Panc1 (cell line): ENCODE data around the gene IL7R. TPM values are rescaled to one million over a fixed set of nuclear protein-coding genes. Genes with fewer than 3 reads are reported as not detected.

Experiments
- ATAC-seq: fragments of 200-7000 bp; cut with Tn5 transposase; 2 replicates; pipeline ENCODE4 v1.9.1; 2020; ENCODE audit warnings: mild to moderate bottlenecking, moderate library complexity
- BruUV-seq: library from RNA; stranded (reverse); fragments of 400-500 nt; replicated peaks from 2 replicates; lab custom pipeline; 2021; lab: Mats Ljungman, UMichigan
- CTCF ChIA-PET: fragments of 300-600 bp; sonication (Branson Sonifier 250); formaldehyde crosslinking; loops from one replicate; lab custom pipeline; 2022; ENCODE audit warnings: antibody characterized with exemption; lab: Charles Lee
- POLR2A ChIA-PET: fragments of 300-600 bp; sonication (Branson Sonifier 250); formaldehyde crosslinking; loops from one replicate; lab custom pipeline; 2022; ENCODE audit warnings: antibody characterized with exemption; lab: Charles Lee
- DNase-seq: peaks from one replicate; pipeline ENCODE4 v3.0.0-alpha.2; 2010; ENCODE audit warnings: low read depth, low spot score
- H3K27ac ChIP-seq: 2 replicates; pipeline ENCODE4 v1.5.1; 2011; ENCODE audit warnings: mild to moderate bottlenecking, low read length, inconsistent platforms
- H3K27me3 ChIP-seq: fragments of 200-500 bp; sonication (Bioruptor generic); 2 replicates; pipeline ENCODE4 v1.6.0; 2014; ENCODE audit warnings: low read length, inconsistent platforms; ENCODE audit not compliant: control insufficient read depth, insufficient read depth
- H3K36me3 ChIP-seq: fragments of 200-500 bp; sonication (Bioruptor generic); 2 replicates; pipeline ENCODE4 v1.5.1; 2014; ENCODE audit warnings: inconsistent platforms, mild to moderate bottlenecking, low read length, moderate library complexity; ENCODE audit not compliant: control insufficient read depth, insufficient read depth
- H3K4me1 ChIP-seq: 2 replicates; pipeline ENCODE4 v1.5.1; 2011; ENCODE audit warnings: inconsistent platforms, mild to moderate bottlenecking, low read length, moderate library complexity; ENCODE audit not compliant: control insufficient read depth, insufficient read depth
- H3K4me3 ChIP-seq, 2 experiments: 2 replicates each; pipeline ENCODE4 v1.5.1; 2011 to 2012; ENCODE audit warnings: low read depth in 2 of 2, low read length in 2 of 2, mild to moderate bottlenecking in 2 of 2, inconsistent platforms in 1 of 2, moderate library complexity in 1 of 2
- H3K9me3 ChIP-seq: fragments of 200-500 bp; sonication (Bioruptor generic); 2 replicates; pipeline ENCODE4 v1.5.1; 2014; ENCODE audit warnings: low read depth, mild to moderate bottlenecking, inconsistent platforms, low read length, moderate library complexity; ENCODE audit not compliant: control insufficient read depth, insufficient read depth
- POLR2AphosphoS5 ChIP-seq: IDR thresholded peaks from 2 replicates; pipeline ENCODE4 v1.6.1; 2012; ENCODE audit warnings: mild to moderate bottlenecking, low read depth, low read length, moderate library complexity
- SIN3A ChIP-seq: IDR thresholded peaks from 2 replicates; pipeline ENCODE4 v1.6.1; 2012; ENCODE audit warnings: low read depth, mild to moderate bottlenecking, low read length, moderate library complexity, borderline replicate concordance; ENCODE audit not compliant: insufficient read depth
- TCF7L2 ChIP-seq: IDR thresholded peaks from 2 replicates; pipeline ENCODE4 v1.6.1; 2011; ENCODE audit warnings: mild to moderate bottlenecking, low read depth, low read length, inconsistent platforms
- in situ Hi-C: cut with HindIII; loops from 2 replicates; pipeline ENCODE4 v1.10.0; 2016; ENCODE audit warnings: low sequenced_read_pairs, low pct_unique_long_range_greater_than_20kb
- intact Hi-C: fragments of 100-400 bp; cut with micrococcal nuclease; formaldehyde crosslinking; loops from one replicate; pipeline ENCODE4 v1.10.0; 2022; ENCODE audit not compliant: unreplicated experiment
- total RNA-seq: library from RNA; stranded (reverse); gene quantifications from one replicate; pipeline ENCODE4 v1.2.1, GENCODE V29; 2021; ENCODE audit not compliant: unreplicated experiment
- TF ChIP-seq, protein P1 (sequence below): fragments of 450-650 bp; IDR thresholded peaks from 2 replicates; pipeline ENCODE4 v1.5.1; 2017; ENCODE audit warnings: mild to moderate bottlenecking
- TF ChIP-seq, protein P2 (sequence below), 2 experiments: IDR thresholded peaks; 2 replicates each; pipeline ENCODE4 v1.6.1; 2011 to 2012; ENCODE audit warnings: low read depth in 2 of 2, control low read depth in 1 of 2, low read length in 1 of 2, mild to moderate bottlenecking in 1 of 2, moderate library complexity in 1 of 2; ENCODE audit not compliant: insufficient read depth in 1 of 2

IL7R gene
- total RNA-seq, 1 experiment from 2014 or later: 0.90 TPM

DNA sequence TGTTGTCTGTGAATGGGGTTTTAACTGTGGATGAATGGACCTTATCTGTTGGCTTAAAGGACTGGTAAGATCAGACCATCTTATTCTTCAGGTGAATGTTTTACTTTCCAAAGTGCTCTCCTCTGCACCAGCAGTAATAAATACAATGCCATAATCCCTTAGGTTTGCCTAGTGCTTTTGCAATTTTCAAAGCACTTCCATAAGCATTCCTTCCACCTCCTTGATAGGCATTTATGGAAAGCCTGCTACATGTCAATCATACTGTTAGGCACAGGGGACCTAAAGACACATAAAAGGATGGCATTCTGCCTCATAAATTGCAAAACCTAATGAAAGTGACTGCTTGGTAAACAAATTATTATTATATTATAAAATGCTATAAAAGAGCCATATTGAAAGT is 21.4 kb downstream of the IL7R start:
- no TSS peak for BruUV-seq
- in situ Hi-C loops: no loop called here
- no peak for ATAC-seq
- H3K4me1 ChIP-seq: no peaks in the 10 kb centered on the region
- TF ChIP-seq SIN3A: no peak
- TF ChIP-seq, protein P1, sequence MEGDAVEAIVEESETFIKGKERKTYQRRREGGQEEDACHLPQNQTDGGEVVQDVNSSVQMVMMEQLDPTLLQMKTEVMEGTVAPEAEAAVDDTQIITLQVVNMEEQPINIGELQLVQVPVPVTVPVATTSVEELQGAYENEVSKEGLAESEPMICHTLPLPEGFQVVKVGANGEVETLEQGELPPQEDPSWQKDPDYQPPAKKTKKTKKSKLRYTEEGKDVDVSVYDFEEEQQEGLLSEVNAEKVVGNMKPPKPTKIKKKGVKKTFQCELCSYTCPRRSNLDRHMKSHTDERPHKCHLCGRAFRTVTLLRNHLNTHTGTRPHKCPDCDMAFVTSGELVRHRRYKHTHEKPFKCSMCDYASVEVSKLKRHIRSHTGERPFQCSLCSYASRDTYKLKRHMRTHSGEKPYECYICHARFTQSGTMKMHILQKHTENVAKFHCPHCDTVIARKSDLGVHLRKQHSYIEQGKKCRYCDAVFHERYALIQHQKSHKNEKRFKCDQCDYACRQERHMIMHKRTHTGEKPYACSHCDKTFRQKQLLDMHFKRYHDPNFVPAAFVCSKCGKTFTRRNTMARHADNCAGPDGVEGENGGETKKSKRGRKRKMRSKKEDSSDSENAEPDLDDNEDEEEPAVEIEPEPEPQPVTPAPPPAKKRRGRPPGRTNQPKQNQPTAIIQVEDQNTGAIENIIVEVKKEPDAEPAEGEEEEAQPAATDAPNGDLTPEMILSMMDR: no peak
- no peak for TF ChIP-seq POLR2AphosphoS5
- no peak for TF ChIP-seq TCF7L2
- TF ChIP-seq, protein P2, sequence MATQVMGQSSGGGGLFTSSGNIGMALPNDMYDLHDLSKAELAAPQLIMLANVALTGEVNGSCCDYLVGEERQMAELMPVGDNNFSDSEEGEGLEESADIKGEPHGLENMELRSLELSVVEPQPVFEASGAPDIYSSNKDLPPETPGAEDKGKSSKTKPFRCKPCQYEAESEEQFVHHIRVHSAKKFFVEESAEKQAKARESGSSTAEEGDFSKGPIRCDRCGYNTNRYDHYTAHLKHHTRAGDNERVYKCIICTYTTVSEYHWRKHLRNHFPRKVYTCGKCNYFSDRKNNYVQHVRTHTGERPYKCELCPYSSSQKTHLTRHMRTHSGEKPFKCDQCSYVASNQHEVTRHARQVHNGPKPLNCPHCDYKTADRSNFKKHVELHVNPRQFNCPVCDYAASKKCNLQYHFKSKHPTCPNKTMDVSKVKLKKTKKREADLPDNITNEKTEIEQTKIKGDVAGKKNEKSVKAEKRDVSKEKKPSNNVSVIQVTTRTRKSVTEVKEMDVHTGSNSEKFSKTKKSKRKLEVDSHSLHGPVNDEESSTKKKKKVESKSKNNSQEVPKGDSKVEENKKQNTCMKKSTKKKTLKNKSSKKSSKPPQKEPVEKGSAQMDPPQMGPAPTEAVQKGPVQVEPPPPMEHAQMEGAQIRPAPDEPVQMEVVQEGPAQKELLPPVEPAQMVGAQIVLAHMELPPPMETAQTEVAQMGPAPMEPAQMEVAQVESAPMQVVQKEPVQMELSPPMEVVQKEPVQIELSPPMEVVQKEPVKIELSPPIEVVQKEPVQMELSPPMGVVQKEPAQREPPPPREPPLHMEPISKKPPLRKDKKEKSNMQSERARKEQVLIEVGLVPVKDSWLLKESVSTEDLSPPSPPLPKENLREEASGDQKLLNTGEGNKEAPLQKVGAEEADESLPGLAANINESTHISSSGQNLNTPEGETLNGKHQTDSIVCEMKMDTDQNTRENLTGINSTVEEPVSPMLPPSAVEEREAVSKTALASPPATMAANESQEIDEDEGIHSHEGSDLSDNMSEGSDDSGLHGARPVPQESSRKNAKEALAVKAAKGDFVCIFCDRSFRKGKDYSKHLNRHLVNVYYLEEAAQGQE (IDR thresholded peaks at IDR 0.05; ENCODE audit: insufficient read depth in 1 of 2, low read depth in 2 of 2, low read length in 1 of 2): no peak
- POLR2A ChIA-PET: no interaction called here
- H3K27ac ChIP-seq: no peak overlapping the region
- DNase-seq: no peak
- CTCF ChIA-PET: no interaction called here
- H3K27me3 ChIP-seq: no peaks in the 10 kb centered on the region
- H3K9me3 ChIP-seq: no peaks in the 10 kb centered on the region
- intact Hi-C loops: no loop called here
- no peak overlapping the region for H3K4me3 ChIP-seq
- H3K36me3 ChIP-seq: no peaks in the 10 kb centered on the region

DNA sequence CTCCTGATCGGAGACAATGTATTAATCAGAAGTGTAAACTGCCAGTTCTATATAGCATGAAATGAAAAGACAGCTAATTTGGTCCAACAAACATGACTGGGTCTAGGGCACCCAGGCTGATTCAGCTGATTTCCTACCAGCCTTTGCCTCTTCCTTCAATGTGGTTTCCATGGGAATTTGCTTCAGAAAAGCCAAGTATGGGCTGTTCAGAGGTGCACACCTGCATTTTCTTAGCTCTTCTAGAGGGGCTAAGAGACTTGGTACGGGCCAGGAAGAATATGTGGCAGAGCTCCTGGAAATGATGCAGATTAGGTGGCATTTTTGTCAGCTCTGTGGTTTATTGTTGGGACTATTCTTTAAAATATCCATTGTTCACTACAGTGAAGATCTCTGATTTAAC is 22.4 kb downstream of the IL7R start:
- no TSS peak for BruUV-seq
- Histone ChIP-seq H3K27me3 (no peaks in the 10 kb centered on the region), H3K4me3 (no peak overlapping the region), H3K27ac (no peak overlapping the region), H3K9me3 (no peaks in the 10 kb centered on the region), H3K4me1 (no peaks in the 10 kb centered on the region), H3K36me3 (no peaks in the 10 kb centered on the region)
- no peak for DNase-seq
- ATAC-seq: no peak
- POLR2A ChIA-PET: no interaction called here
- in situ Hi-C loops (no loop called here), intact Hi-C loops (no loop called here)
- CTCF ChIA-PET: no interaction called here
- no peak for TF ChIP-seq TCF7L2
- no peak for TF ChIP-seq SIN3A
- no peak for TF ChIP-seq POLR2AphosphoS5
- TF ChIP-seq, protein P2 (IDR thresholded peaks at IDR 0.05; ENCODE audit: insufficient read depth in 1 of 2, low read depth in 2 of 2, low read length in 1 of 2): no peak
- TF ChIP-seq, protein P1: no peak
